Ishikawa (cell line): Measurements from ENCODE around the gene KRTAP5-5.

ENCODE experiments used
- CREB1 ChIP-seq: IDR thresholded peaks from 2 replicates; pipeline ENCODE4 v1.6.1; 2012; ENCODE audit warnings: low read depth
- EP300 ChIP-seq: IDR thresholded peaks from 2 replicates; pipeline ENCODE4 v1.6.1; 2012; ENCODE audit warnings: borderline replicate concordance
- TAF1 ChIP-seq: IDR thresholded peaks from 2 replicates; pipeline ENCODE4 v1.6.1; 2012; ENCODE audit warnings: low read depth, mild to moderate bottlenecking
- YY1 ChIP-seq: IDR thresholded peaks from 2 replicates; pipeline ENCODE4 v1.6.1; 2012; ENCODE audit warnings: low read depth
- TF ChIP-seq, protein P1 (sequence below): IDR thresholded peaks from 2 replicates; pipeline ENCODE4 v1.6.1; 2012; ENCODE audit warnings: low read depth, mild to moderate bottlenecking

DNA sequence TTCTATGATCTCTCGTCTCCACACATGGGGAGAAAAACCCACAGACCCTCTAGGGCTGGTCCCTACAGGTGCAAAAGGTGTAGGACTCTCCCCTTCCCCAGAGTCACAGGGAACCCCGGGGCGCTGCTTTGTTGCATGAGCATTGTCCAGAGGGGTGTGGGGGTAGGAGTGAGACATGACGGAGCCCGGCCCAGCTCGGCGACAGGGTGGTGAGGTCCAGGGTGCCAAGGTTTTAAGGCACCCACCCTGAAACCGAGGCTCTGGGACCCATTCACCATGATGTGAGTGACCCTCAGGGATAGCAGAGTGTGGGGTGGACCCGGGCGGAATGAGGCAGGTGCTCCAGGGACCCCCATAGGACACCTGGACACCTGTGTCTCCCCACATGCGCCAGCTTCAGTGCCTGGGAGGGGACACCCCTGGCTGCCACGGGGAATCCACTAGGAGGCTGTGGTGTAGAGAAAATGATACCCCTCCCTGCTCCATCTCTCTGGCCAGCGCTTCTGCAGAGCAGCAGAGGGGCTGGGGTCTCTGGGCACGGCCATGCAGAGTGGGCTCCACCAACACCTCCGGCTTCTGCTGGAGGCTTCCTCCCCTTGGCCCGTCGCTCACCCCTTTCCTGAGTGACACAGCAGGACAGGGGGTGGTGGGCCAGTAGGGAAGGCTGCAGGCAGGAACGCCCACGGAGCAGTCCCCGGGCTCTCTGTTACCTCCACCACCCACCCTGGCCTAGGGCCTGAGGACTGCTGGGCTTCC is 15.2 kb downstream of the KRTAP5-5 start:
- TF ChIP-seq EP300 (no peak), YY1 (no peak), CREB1 (no peak), TAF1 (no peak)
- TF ChIP-seq, protein P1, sequence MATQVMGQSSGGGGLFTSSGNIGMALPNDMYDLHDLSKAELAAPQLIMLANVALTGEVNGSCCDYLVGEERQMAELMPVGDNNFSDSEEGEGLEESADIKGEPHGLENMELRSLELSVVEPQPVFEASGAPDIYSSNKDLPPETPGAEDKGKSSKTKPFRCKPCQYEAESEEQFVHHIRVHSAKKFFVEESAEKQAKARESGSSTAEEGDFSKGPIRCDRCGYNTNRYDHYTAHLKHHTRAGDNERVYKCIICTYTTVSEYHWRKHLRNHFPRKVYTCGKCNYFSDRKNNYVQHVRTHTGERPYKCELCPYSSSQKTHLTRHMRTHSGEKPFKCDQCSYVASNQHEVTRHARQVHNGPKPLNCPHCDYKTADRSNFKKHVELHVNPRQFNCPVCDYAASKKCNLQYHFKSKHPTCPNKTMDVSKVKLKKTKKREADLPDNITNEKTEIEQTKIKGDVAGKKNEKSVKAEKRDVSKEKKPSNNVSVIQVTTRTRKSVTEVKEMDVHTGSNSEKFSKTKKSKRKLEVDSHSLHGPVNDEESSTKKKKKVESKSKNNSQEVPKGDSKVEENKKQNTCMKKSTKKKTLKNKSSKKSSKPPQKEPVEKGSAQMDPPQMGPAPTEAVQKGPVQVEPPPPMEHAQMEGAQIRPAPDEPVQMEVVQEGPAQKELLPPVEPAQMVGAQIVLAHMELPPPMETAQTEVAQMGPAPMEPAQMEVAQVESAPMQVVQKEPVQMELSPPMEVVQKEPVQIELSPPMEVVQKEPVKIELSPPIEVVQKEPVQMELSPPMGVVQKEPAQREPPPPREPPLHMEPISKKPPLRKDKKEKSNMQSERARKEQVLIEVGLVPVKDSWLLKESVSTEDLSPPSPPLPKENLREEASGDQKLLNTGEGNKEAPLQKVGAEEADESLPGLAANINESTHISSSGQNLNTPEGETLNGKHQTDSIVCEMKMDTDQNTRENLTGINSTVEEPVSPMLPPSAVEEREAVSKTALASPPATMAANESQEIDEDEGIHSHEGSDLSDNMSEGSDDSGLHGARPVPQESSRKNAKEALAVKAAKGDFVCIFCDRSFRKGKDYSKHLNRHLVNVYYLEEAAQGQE = no peak
